Keratinocyte (primary cell): Measurements from ENCODE around the gene UGT1A8. TPM values are rescaled to one million over a fixed set of nuclear protein-coding genes. Genes with fewer than 3 reads are reported as not detected.

Experiments used
- DNase-seq: peaks from one replicate; pipeline ENCODE4 v3.0.0-alpha.2; 2011; ENCODE audit warnings: low read depth, missing footprints, low spot score
- FAIRE-seq: peaks from 2 replicates; lab custom pipeline; 2011; peaks lifted over from hg19 to GRCh38; lab: Jason Lieb, UNC
- H2AFZ ChIP-seq: 2 replicates; pipeline ENCODE4 v1.6.0; 2012; ENCODE audit warnings: low read length, control low read depth, inconsistent platforms; ENCODE audit not compliant: control insufficient read depth
- H3K27ac ChIP-seq: 2 replicates; pipeline ENCODE4 v1.5.1; 2011; ENCODE audit warnings: low read length; ENCODE audit not compliant: control insufficient read depth, insufficient read depth
- H3K27me3 ChIP-seq: 3 replicates; pipeline ENCODE4 v1.6.0; 2011; ENCODE audit warnings: low read length; ENCODE audit not compliant: control insufficient read depth, insufficient read depth; ENCODE audit errors: extremely low read depth
- H3K36me3 ChIP-seq, 2 experiments: 2 replicates in 1 of 2; 3 replicates in 1 of 2; pipeline ENCODE4 v1.5.1; 2011; ENCODE audit warnings: low read length in 2 of 2, mild to moderate bottlenecking in 1 of 2; ENCODE audit not compliant: control insufficient read depth in 2 of 2, insufficient read depth in 2 of 2; ENCODE audit errors: extremely low read depth in 1 of 2
- H3K4me1 ChIP-seq: 3 replicates; pipeline ENCODE4 v1.5.1; 2011; ENCODE audit warnings: low read length; ENCODE audit not compliant: control insufficient read depth, insufficient read depth; ENCODE audit errors: extremely low read depth
- H3K4me2 ChIP-seq: 3 replicates; pipeline ENCODE4 v1.6.0; 2011; ENCODE audit warnings: low read depth, low read length; ENCODE audit not compliant: control insufficient read depth, insufficient read depth; ENCODE audit errors: extremely low read depth
- H3K4me3 ChIP-seq, 3 experiments: fragments of 200-600 bp in 1 of 3; sonication (generic) in 1 of 3; 2 replicates in 2 of 3; 3 replicates in 1 of 3; pipeline ENCODE4 v1.5.1; 2011 to 2016; ENCODE audit warnings: low read length in 3 of 3, mild to moderate bottlenecking in 3 of 3, control low read depth in 2 of 3, inconsistent platforms in 1 of 3, low read depth in 1 of 3, mixed read lengths in 1 of 3, mixed run types in 1 of 3, moderate library complexity in 1 of 3; ENCODE audit not compliant: control insufficient read depth in 2 of 3, insufficient read depth in 2 of 3; ENCODE audit errors: extremely low read depth in 1 of 3
- H3K79me2 ChIP-seq: 2 replicates; pipeline ENCODE4 v1.6.0; 2012; ENCODE audit warnings: low read length; ENCODE audit not compliant: control insufficient read depth, insufficient read depth
- H3K9ac ChIP-seq: 3 replicates; pipeline ENCODE4 v1.6.0; 2011; ENCODE audit warnings: low read length; ENCODE audit not compliant: control insufficient read depth, insufficient read depth; ENCODE audit errors: extremely low read depth
- H3K9me1 ChIP-seq: 3 replicates; pipeline ENCODE4 v1.6.0; 2011; ENCODE audit warnings: low read length; ENCODE audit not compliant: control insufficient read depth, insufficient read depth; ENCODE audit errors: extremely low read depth
- H3K9me3 ChIP-seq: 2 replicates; pipeline ENCODE4 v1.5.1; 2012; ENCODE audit warnings: low read depth, low read length; ENCODE audit not compliant: control insufficient read depth
- H4K20me1 ChIP-seq: 3 replicates; pipeline ENCODE4 v1.6.0; 2011; ENCODE audit warnings: low read length; ENCODE audit not compliant: control insufficient read depth, insufficient read depth; ENCODE audit errors: extremely low read depth
- CTCF ChIP-seq, 3 experiments: IDR thresholded peaks in 1 of 3; conservative IDR thresholded peaks in 1 of 3; optimal IDR thresholded peaks in 1 of 3; 2 replicates in 2 of 3; 3 replicates in 1 of 3; pipeline versions ENCODE3 to v1.5.1; 2011; ENCODE audit warnings: low read length in 3 of 3, mild to moderate bottlenecking in 3 of 3, moderate library complexity in 2 of 3, control low read depth in 1 of 3, inconsistent platforms in 1 of 3; ENCODE audit not compliant: insufficient read depth in 2 of 3; ENCODE audit errors: extremely low read depth in 1 of 3
- EZH2 ChIP-seq: IDR thresholded peaks from one replicate; pipeline ENCODE4 v1.6.1; 2012; ENCODE audit warnings: inconsistent platforms, mild to moderate bottlenecking, low read length, moderate library complexity
- dilution Hi-C: fragments of 300-500 bp; cut with MboI; formaldehyde crosslinking; loops from one replicate; pipeline ENCODE4 v1.7.0; 2020; ENCODE audit warnings: low sequenced_read_pairs; ENCODE audit not compliant: extremely low pct_ligation_motif_present
- polyA plus RNA-seq, 5 experiments: library from polyadenylated mRNA; depleted of rRNA in 3 of 5; stranded (reverse) in 3 of 5; stranded (forward) in 1 of 5; unstranded in 1 of 5; fragments of >200 nt; gene quantifications; 1 replicate in 1 of 5; 2 replicates in 3 of 5; 3 replicates in 1 of 5; pipeline versions ENCODE4 v1.2.1 to v1.2.3, GENCODE V29; 2011 to 2012; ENCODE audit warnings: missing spikeins in 2 of 5, low read depth in 1 of 5, low replicate concordance in 1 of 5

The UGT1A8 gene
- polyA plus RNA-seq, 1 donor (not counting 4 experiments of a cell fraction or from before 2014, with no cell fraction given): 0.64 TPM

GRCh38 chr2:233799087-233799665, 181.7 kb downstream of the UGT1A8 start:
- DNase-seq (no peak), FAIRE-seq (no peak)
- dilution Hi-C loops: no loop called here

DNA sequence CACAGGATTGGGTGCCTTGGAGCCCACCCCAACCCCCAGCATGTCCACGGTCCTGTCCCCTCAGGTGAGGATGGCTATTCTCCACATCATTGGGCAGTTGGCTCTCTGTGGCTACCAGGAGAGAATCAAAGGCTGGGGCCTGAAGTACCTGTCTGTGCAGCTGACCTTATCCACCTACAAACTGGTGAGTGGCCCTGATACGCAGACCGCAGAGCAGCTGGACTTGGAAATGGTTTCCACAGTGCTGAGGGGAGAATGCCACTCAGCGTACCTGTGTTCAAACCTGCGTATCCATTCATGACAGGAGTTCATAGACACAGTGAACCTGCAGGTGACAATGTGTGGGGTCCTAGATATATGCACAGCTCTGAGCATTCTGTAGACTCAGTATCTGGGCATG, 182.3 kb downstream of the UGT1A8 start:
- Histone ChIP-seq H3K36me3 (no peaks in the 10 kb centered on the region), H3K4me2 (no peak overlapping the region), H3K9me1 (no peaks in the 10 kb centered on the region), H3K9ac (no peak overlapping the region), H2AFZ (no peak overlapping the region), H3K4me1 (peaks cover 9% of the 10 kb centered on the region), H3K27ac (no peak overlapping the region), H3K9me3 (no peaks in the 10 kb centered on the region), H3K4me3 (no peak overlapping the region), H3K79me2 (no peaks in the 10 kb centered on the region), H3K27me3 (peaks cover 6% of the 10 kb centered on the region), H4K20me1 (no peaks in the 10 kb centered on the region)
- dilution Hi-C loops: no loop called here
- no peak for DNase-seq
- no peak for TF ChIP-seq CTCF (optimal IDR thresholded peaks at IDR 0.05 in 1 of 3, IDR thresholded peaks at IDR 0.05 in 1 of 3, conservative IDR thresholded peaks at IDR 0.05 in 1 of 3; ENCODE audit: extremely low read depth in 1 of 3, insufficient read depth in 2 of 3, low read length in 3 of 3)
- TF ChIP-seq EZH2: no peak
- no peak for FAIRE-seq

More at GRCh38 chr2:233799087-233799665, 181.7 kb downstream of the UGT1A8 start:
- no peak overlapping the region for H3K27ac ChIP-seq
- H3K9ac ChIP-seq: no peak overlapping the region
- TF ChIP-seq EZH2 (no peak), CTCF (optimal IDR thresholded peaks at IDR 0.05 in 1 of 3, IDR thresholded peaks at IDR 0.05 in 1 of 3, conservative IDR thresholded peaks at IDR 0.05 in 1 of 3; ENCODE audit: extremely low read depth in 1 of 3, insufficient read depth in 2 of 3, low read length in 3 of 3) (no peak)
- no peak overlapping the region for H2AFZ ChIP-seq
- H3K9me3 ChIP-seq: no peaks in the 10 kb centered on the region
- peaks cover 9% of the 10 kb centered on the region for H3K4me1 ChIP-seq
- no peaks in the 10 kb centered on the region for H4K20me1 ChIP-seq
- peaks cover 6% of the 10 kb centered on the region for H3K27me3 ChIP-seq
- no peaks in the 10 kb centered on the region for H3K36me3 ChIP-seq
- H3K4me3 ChIP-seq: no peak overlapping the region
- H3K79me2 ChIP-seq: no peaks in the 10 kb centered on the region
- no peaks in the 10 kb centered on the region for H3K9me1 ChIP-seq
- H3K4me2 ChIP-seq: no peak overlapping the region
